HG02571 (cell line): ENCODE results near the gene PSG6.
"Not testable (repeated sequence)": the region's sequence is repeated elsewhere in the genome, so short reads cannot be mapped to it uniquely, and the experiment has no call there.

ENCODE experiments used
- ATAC-seq: cut with Tn5 transposase; IDR thresholded peaks from one replicate; pipeline ENCODE4 v1.9.1; 2021; ENCODE audit warnings: mild to moderate bottlenecking, moderate library complexity; ENCODE audit not compliant: unreplicated experiment

The PSG6 gene

GRCh38 chr19:42856866-42857543 lies 60.7 kb downstream of the PSG6 start:
- ATAC-seq = not testable (repeated sequence)

GRCh38 chr19:42854745-42855144 lies 62.9 kb downstream of the PSG6 start:
- not testable (repeated sequence) for ATAC-seq

GRCh38 chr19:42853231-42853630 lies 64.5 kb downstream of the PSG6 start:
- not testable (repeated sequence) for ATAC-seq

- ATAC-seq = not testable (repeated sequence)
These were observed 64.9 kb downstream of the PSG6 start for GRCh38 chr19:42852821-42853220.
